ENCODE data around the gene PITPNC1. TPM values are rescaled to one million over a fixed set of nuclear protein-coding genes. Genes with fewer than 3 reads are reported as not detected.

Gene PITPNC1
- polyA plus RNA-seq, 1 donor from 2014 or later = 18.8 TPM

DNA sequence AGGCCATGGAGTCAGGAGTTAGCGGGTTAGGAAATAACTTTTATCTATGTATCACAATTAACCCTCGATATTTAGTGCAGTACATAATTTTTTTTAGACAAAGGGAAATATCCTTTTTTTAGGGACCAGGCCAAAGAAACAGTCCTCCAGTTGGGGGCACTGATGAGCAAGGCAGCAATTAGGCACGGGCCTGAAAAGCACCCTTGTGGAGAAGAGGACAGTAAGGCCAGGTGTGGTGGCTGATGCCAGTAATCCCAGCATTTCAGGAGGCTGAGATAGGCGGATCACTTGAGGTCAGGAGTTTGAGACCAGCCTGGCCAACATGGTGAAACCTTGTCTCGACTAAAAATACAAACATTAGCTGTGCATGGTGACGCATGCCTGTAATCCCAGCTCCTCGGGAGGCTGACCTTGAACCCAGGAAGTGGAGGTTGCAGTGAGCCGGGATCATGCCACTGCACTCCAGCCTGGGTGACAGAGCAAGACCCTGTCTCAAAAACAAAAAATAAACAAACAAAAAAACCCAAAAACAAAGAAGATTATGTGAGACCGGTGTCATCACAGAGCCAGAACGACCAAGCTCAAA is 182.4 kb downstream of the PITPNC1 start:
- Histone ChIP-seq H3K9me2 (ENCODE audit: insufficient read depth, low read length) (no peaks in the 10 kb centered on the region), H4K20me1 (ENCODE audit: insufficient read depth) (no peaks in the 10 kb centered on the region), H3K79me2 (replicated peaks; ENCODE audit: insufficient read depth, low read length) (no peaks in the 10 kb centered on the region), H3K9ac (ENCODE audit: low read length) (no peak overlapping the region), H3K9me3 (ENCODE audit: low read length) (peaks cover 3% of the 10 kb centered on the region), H3F3A (ENCODE audit: insufficient read depth, low read length, poor library complexity, severe bottlenecking) (no peaks in the 10 kb centered on the region), H3K27me3 (ENCODE audit: insufficient read depth, low read depth, low read length) (no peaks in the 10 kb centered on the region), H3K4me2 (ENCODE audit: low read length) (no peak overlapping the region), H3K27ac (ENCODE audit: low read length) (no peak overlapping the region), H3K4me3 (ENCODE audit: low read length) (no peak overlapping the region), H3K36me3 (ENCODE audit: insufficient read depth, low read length) (no peaks in the 10 kb centered on the region), H2AFZ (ENCODE audit: low read depth, low read length) (no peak overlapping the region)
- TF ChIP-seq, protein P1, sequence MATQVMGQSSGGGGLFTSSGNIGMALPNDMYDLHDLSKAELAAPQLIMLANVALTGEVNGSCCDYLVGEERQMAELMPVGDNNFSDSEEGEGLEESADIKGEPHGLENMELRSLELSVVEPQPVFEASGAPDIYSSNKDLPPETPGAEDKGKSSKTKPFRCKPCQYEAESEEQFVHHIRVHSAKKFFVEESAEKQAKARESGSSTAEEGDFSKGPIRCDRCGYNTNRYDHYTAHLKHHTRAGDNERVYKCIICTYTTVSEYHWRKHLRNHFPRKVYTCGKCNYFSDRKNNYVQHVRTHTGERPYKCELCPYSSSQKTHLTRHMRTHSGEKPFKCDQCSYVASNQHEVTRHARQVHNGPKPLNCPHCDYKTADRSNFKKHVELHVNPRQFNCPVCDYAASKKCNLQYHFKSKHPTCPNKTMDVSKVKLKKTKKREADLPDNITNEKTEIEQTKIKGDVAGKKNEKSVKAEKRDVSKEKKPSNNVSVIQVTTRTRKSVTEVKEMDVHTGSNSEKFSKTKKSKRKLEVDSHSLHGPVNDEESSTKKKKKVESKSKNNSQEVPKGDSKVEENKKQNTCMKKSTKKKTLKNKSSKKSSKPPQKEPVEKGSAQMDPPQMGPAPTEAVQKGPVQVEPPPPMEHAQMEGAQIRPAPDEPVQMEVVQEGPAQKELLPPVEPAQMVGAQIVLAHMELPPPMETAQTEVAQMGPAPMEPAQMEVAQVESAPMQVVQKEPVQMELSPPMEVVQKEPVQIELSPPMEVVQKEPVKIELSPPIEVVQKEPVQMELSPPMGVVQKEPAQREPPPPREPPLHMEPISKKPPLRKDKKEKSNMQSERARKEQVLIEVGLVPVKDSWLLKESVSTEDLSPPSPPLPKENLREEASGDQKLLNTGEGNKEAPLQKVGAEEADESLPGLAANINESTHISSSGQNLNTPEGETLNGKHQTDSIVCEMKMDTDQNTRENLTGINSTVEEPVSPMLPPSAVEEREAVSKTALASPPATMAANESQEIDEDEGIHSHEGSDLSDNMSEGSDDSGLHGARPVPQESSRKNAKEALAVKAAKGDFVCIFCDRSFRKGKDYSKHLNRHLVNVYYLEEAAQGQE (IDR thresholded peaks at IDR 0.05; ENCODE audit: borderline replicate concordance) = no peak
- TF ChIP-seq EZH2 (IDR thresholded peaks at IDR 0.05; ENCODE audit: borderline replicate concordance, insufficient read depth, low read length, poor library complexity, severe bottlenecking) (no peak), RAD21 (conservative IDR thresholded peaks at IDR 0.05) (no peak), SMC3 (conservative IDR thresholded peaks at IDR 0.05; ENCODE audit: poor library complexity) (no peak), POLR2AphosphoS5 (IDR thresholded peaks at IDR 0.05) (no peak), MXI1 (conservative IDR thresholded peaks at IDR 0.05; ENCODE audit: poor library complexity, severe bottlenecking) (no peak), TAF1 (IDR thresholded peaks at IDR 0.05; ENCODE audit: low read depth) (no peak), EP300 (conservative IDR thresholded peaks at IDR 0.05; ENCODE audit: poor library complexity, severe bottlenecking) (no peak)
- TF ChIP-seq, protein P2, sequence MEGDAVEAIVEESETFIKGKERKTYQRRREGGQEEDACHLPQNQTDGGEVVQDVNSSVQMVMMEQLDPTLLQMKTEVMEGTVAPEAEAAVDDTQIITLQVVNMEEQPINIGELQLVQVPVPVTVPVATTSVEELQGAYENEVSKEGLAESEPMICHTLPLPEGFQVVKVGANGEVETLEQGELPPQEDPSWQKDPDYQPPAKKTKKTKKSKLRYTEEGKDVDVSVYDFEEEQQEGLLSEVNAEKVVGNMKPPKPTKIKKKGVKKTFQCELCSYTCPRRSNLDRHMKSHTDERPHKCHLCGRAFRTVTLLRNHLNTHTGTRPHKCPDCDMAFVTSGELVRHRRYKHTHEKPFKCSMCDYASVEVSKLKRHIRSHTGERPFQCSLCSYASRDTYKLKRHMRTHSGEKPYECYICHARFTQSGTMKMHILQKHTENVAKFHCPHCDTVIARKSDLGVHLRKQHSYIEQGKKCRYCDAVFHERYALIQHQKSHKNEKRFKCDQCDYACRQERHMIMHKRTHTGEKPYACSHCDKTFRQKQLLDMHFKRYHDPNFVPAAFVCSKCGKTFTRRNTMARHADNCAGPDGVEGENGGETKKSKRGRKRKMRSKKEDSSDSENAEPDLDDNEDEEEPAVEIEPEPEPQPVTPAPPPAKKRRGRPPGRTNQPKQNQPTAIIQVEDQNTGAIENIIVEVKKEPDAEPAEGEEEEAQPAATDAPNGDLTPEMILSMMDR (IDR thresholded peaks at IDR 0.05; ENCODE audit: poor library complexity, severe bottlenecking) = no peak

DNA sequence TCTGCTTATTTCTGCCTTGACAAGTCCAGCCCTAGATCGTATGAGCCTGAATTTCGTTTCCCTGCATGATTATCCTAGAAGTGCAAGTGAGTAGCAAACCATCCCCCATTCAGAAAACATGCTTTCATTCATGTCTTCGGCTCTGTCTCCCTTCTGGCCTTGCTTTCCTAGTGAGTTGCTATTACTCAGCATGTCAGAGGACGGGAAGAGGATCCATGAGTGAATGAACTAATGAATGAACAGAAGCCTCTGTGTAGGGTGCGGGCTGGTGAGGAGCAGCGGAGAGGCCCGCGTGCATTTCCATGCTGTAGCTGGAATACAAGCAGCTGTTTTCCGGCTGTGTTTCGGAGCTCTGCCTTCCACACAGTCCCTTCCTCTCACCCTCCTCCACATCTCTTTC is 184.9 kb downstream of the PITPNC1 start:
- Histone ChIP-seq H2AFZ (ENCODE audit: low read depth, low read length) (no peak overlapping the region), H3K4me2 (ENCODE audit: low read length) (no peak overlapping the region), H3K4me3 (ENCODE audit: low read length) (no peak overlapping the region), H3K9ac (ENCODE audit: low read length) (no peak overlapping the region), H3K9me3 (ENCODE audit: low read length) (no peaks in the 10 kb centered on the region), H3K27ac (ENCODE audit: low read length) (no peak overlapping the region), H3F3A (ENCODE audit: insufficient read depth, low read length, poor library complexity, severe bottlenecking) (no peaks in the 10 kb centered on the region), H4K20me1 (ENCODE audit: insufficient read depth) (no peaks in the 10 kb centered on the region), H3K79me2 (replicated peaks; ENCODE audit: insufficient read depth, low read length) (no peaks in the 10 kb centered on the region), H3K9me2 (ENCODE audit: insufficient read depth, low read length) (no peaks in the 10 kb centered on the region), H3K27me3 (ENCODE audit: insufficient read depth, low read depth, low read length) (no peaks in the 10 kb centered on the region), H3K36me3 (ENCODE audit: insufficient read depth, low read length) (no peaks in the 10 kb centered on the region)
- TF ChIP-seq TAF1 (IDR thresholded peaks at IDR 0.05; ENCODE audit: low read depth) (no peak), EZH2 (IDR thresholded peaks at IDR 0.05; ENCODE audit: borderline replicate concordance, insufficient read depth, low read length, poor library complexity, severe bottlenecking) (no peak), POLR2AphosphoS5 (IDR thresholded peaks at IDR 0.05) (no peak), SMC3 (conservative IDR thresholded peaks at IDR 0.05; ENCODE audit: poor library complexity) (no peak), MXI1 (conservative IDR thresholded peaks at IDR 0.05; ENCODE audit: poor library complexity, severe bottlenecking) (no peak), RAD21 (conservative IDR thresholded peaks at IDR 0.05) (no peak), EP300 (conservative IDR thresholded peaks at IDR 0.05; ENCODE audit: poor library complexity, severe bottlenecking) (no peak)
- TF ChIP-seq, protein P2 (IDR thresholded peaks at IDR 0.05; ENCODE audit: poor library complexity, severe bottlenecking) = no peak
- TF ChIP-seq, protein P1 (IDR thresholded peaks at IDR 0.05; ENCODE audit: borderline replicate concordance) = no peak

Data from neural cell (in vitro differentiated cells).